H1 (cell line): Measurements from ENCODE around the gene TMEM45B. TPM values are rescaled to one million over a fixed set of nuclear protein-coding genes. Genes with fewer than 3 reads are reported as not detected.

ENCODE experiments used
- CTCF ChIA-PET: fragments of 300-600 bp; sonication (Branson Sonifier 250); formaldehyde crosslinking; loops from one replicate; lab custom pipeline; 2021; ENCODE audit not compliant: partially characterized antibody; lab: Charles Lee
- POLR2A ChIA-PET: fragments of 300-600 bp; sonication (Branson Sonifier 250); formaldehyde crosslinking; loops from one replicate; lab custom pipeline; 2021; ENCODE audit warnings: inconsistent platforms; ENCODE audit not compliant: partially characterized antibody; lab: Charles Lee
- DNase-seq, 2 experiments: peaks; one replicate each; pipeline versions ENCODE4 v3.0.0 to v3.0.0-alpha.2; 2010 to 2022; ENCODE audit warnings: low spot score in 2 of 2, low read depth in 1 of 2, mixed read lengths in 1 of 2
- FAIRE-seq: peaks from 2 replicates; lab custom pipeline; 2011; peaks lifted over from hg19 to GRCh38; lab: Jason Lieb, UNC
- H2AFZ ChIP-seq: 2 replicates; pipeline ENCODE4 v1.8.1; 2012; ENCODE audit warnings: low read length, inconsistent platforms
- H2AK5ac ChIP-seq: 2 replicates; pipeline ENCODE4 v1.6.1; 2013; ENCODE audit warnings: low read depth, low read length
- H2BK120ac ChIP-seq: replicated peaks from 2 replicates; pipeline ENCODE3; 2013; ENCODE audit warnings: low read depth, low read length, inconsistent platforms
- H2BK12ac ChIP-seq: 2 replicates; pipeline ENCODE4 v1.6.1; 2013; ENCODE audit warnings: low read depth, low read length
- H2BK15ac ChIP-seq: 2 replicates; pipeline ENCODE4 v1.6.1; 2013; ENCODE audit warnings: low read length
- H2BK20ac ChIP-seq: 2 replicates; pipeline ENCODE4 v1.6.1; 2013; ENCODE audit warnings: low read length
- H2BK5ac ChIP-seq: 2 replicates; pipeline ENCODE4 v1.6.1; 2013; ENCODE audit warnings: low read depth, low read length
- H3K14ac ChIP-seq: 2 replicates; pipeline ENCODE4 v1.6.1; 2013; ENCODE audit warnings: inconsistent platforms; ENCODE audit not compliant: insufficient read length
- H3K18ac ChIP-seq: 2 replicates; pipeline ENCODE4 v1.6.1; 2013; ENCODE audit warnings: low read length; ENCODE audit errors: extremely low read depth
- H3K23ac ChIP-seq: 2 replicates; pipeline ENCODE4 v1.6.1; 2013; ENCODE audit warnings: inconsistent platforms; ENCODE audit not compliant: insufficient read length
- H3K23me2 ChIP-seq: 2 replicates; pipeline ENCODE4 v1.6.1; 2013; ENCODE audit warnings: low read depth, low read length
- H3K27ac ChIP-seq: 2 replicates; pipeline ENCODE4 v1.6.1; 2011; ENCODE audit warnings: low read depth, low read length, inconsistent platforms
- H3K27me3 ChIP-seq, 4 experiments: replicated peaks in 1 of 4; 1 replicate in 1 of 4; 2 replicates in 3 of 4; pipeline versions ENCODE4 v1.6.1 to v1.8.1; 2011 to 2013; ENCODE audit warnings: low read length in 3 of 4, mild to moderate bottlenecking in 3 of 4, inconsistent platforms in 2 of 4, mixed read lengths in 2 of 4, moderate library complexity in 1 of 4; ENCODE audit not compliant: control insufficient read depth in 3 of 4, insufficient read depth in 3 of 4; ENCODE audit errors: extremely low read depth in 1 of 4
- H3K36me3 ChIP-seq, 4 experiments: 2 replicates each; pipeline versions ENCODE4 v1.6.1 to v1.8.1; 2011 to 2013; ENCODE audit warnings: mild to moderate bottlenecking in 4 of 4, low read length in 3 of 4, moderate library complexity in 2 of 4, control low read depth in 1 of 4, inconsistent platforms in 1 of 4; ENCODE audit not compliant: insufficient read depth in 4 of 4, control insufficient read depth in 2 of 4
- H3K4ac ChIP-seq: replicated peaks from 2 replicates; pipeline ENCODE3; 2013; ENCODE audit warnings: low read length, low read depth, mixed read lengths, inconsistent platforms; ENCODE audit not compliant: insufficient read length
- H3K4me1 ChIP-seq, 4 experiments: replicated peaks in 1 of 4; 1 replicate in 1 of 4; 2 replicates in 3 of 4; pipeline versions ENCODE4 v1.6.1 to v1.8.1; 2011 to 2013; ENCODE audit warnings: low read length in 3 of 4, inconsistent platforms in 2 of 4, mixed read lengths in 1 of 4; ENCODE audit not compliant: insufficient read depth in 4 of 4, control insufficient read depth in 3 of 4
- H3K4me2 ChIP-seq, 2 experiments: 2 replicates each; pipeline versions ENCODE4 v1.6.1 to v1.8.1; 2011 to 2013; ENCODE audit warnings: low read depth in 2 of 2, low read length in 2 of 2, control low read depth in 1 of 2, inconsistent platforms in 1 of 2, mild to moderate bottlenecking in 1 of 2; ENCODE audit not compliant: insufficient read depth in 1 of 2
- H3K4me3 ChIP-seq, 4 experiments: fragments of 200-600, 300-600 bp in 1 of 4; sonication (generic), shearing (Covaris generic), sonication (Bioruptor Twin) in 1 of 4; 2 replicates each; pipeline versions ENCODE4 v1.5.1 to v1.8.1; 2011 to 2016; ENCODE audit warnings: low read length in 4 of 4, low read depth in 3 of 4, control low read depth in 2 of 4, inconsistent platforms in 2 of 4, mild to moderate bottlenecking in 2 of 4, mixed read lengths in 1 of 4, moderate library complexity in 1 of 4; ENCODE audit not compliant: insufficient read depth in 2 of 4; ENCODE audit errors: extremely low read depth in 1 of 4
- H3K56ac ChIP-seq: replicated peaks from 2 replicates; pipeline ENCODE3; 2013; ENCODE audit warnings: low read depth, mild to moderate bottlenecking, mixed read lengths, low read length, inconsistent platforms; ENCODE audit not compliant: insufficient read length
- H3K79me1 ChIP-seq: 2 replicates; pipeline ENCODE4 v1.6.1; 2013; ENCODE audit warnings: low read depth, low read length, control low read depth
- H3K79me2 ChIP-seq, 2 experiments: 2 replicates each; pipeline versions ENCODE4 v1.6.1 to v1.8.1; 2012 to 2013; ENCODE audit warnings: low read length in 2 of 2, mild to moderate bottlenecking in 2 of 2, inconsistent platforms in 1 of 2; ENCODE audit not compliant: insufficient read depth in 2 of 2, control insufficient read depth in 1 of 2
- H3K9ac ChIP-seq, 4 experiments: replicated peaks in 1 of 4; 1 replicate in 1 of 4; 2 replicates in 3 of 4; pipeline versions ENCODE4 v1.6.1 to v1.8.1; 2011 to 2013; ENCODE audit warnings: low read depth in 3 of 4, low read length in 3 of 4, control low read depth in 2 of 4, mild to moderate bottlenecking in 2 of 4, moderate library complexity in 2 of 4, inconsistent platforms in 1 of 4; ENCODE audit errors: extremely low read depth in 1 of 4
- H3K9me3 ChIP-seq, 2 experiments: 2 replicates each; pipeline versions ENCODE4 v1.6.1 to v1.8.1; 2012 to 2013; ENCODE audit warnings: mild to moderate bottlenecking in 2 of 2, moderate library complexity in 2 of 2, control low read depth in 1 of 2, inconsistent platforms in 1 of 2, low read depth in 1 of 2, low read length in 1 of 2, mixed read lengths in 1 of 2; ENCODE audit not compliant: insufficient read depth in 2 of 2
- H4K20me1 ChIP-seq, 2 experiments: replicated peaks in 1 of 2; 2 replicates each; pipeline versions ENCODE3 to v1.8.1; 2011 to 2013; ENCODE audit warnings: inconsistent platforms in 2 of 2, low read length in 2 of 2, mild to moderate bottlenecking in 1 of 2; ENCODE audit not compliant: insufficient read depth in 2 of 2, control insufficient read depth in 1 of 2
- H4K5ac ChIP-seq: 2 replicates; pipeline ENCODE4 v1.6.1; 2013; ENCODE audit warnings: low read length, low read depth, mixed read lengths, inconsistent platforms; ENCODE audit not compliant: insufficient read length
- H4K8ac ChIP-seq: 2 replicates; pipeline ENCODE4 v1.8.0; 2013; ENCODE audit warnings: mild to moderate bottlenecking, moderate library complexity, low read length, inconsistent platforms; ENCODE audit not compliant: insufficient read depth; ENCODE audit errors: extremely low read depth
- H4K91ac ChIP-seq: replicated peaks from 2 replicates; pipeline ENCODE3; 2013; ENCODE audit warnings: low read length, mixed read lengths, inconsistent platforms; ENCODE audit not compliant: insufficient read length
- ASH2L ChIP-seq: fragments of 200-600, 300-600 bp; sonication (generic); IDR thresholded peaks from one replicate; pipeline ENCODE4 v1.7.1; 2017; ENCODE audit warnings: low read length
- CBX5 ChIP-seq: fragments of 300-800, 300-1000 bp; sonication (generic); IDR thresholded peaks from 2 replicates; pipeline ENCODE4 v1.7.1; 2016; ENCODE audit warnings: antibody characterized with exemption, low read length, low read depth
- RBBP5 ChIP-seq: IDR thresholded peaks from 2 replicates; pipeline ENCODE4 v1.7.1; 2012; ENCODE audit warnings: low read depth, mild to moderate bottlenecking, inconsistent platforms, low read length, moderate library complexity, borderline replicate concordance
- RNF2 ChIP-seq: fragments of 200-900, 300-1000 bp; sonication (generic); IDR thresholded peaks from 2 replicates; pipeline ENCODE4 v1.7.1; 2016; ENCODE audit warnings: borderline replicate concordance, low read depth, mild to moderate bottlenecking, antibody characterized with exemption, low read length; ENCODE audit not compliant: poor library complexity, severe bottlenecking; ENCODE audit errors: missing control alignments
- TBP ChIP-seq: IDR thresholded peaks from 2 replicates; pipeline ENCODE4 v1.6.1; 2011; ENCODE audit warnings: low read depth, low read length, improper control_type of control experiment
- ZNF274 ChIP-seq: IDR thresholded peaks from 2 replicates; pipeline ENCODE4 v1.7.0; 2012; ENCODE audit warnings: low read length, borderline replicate concordance; ENCODE audit errors: extremely low read depth
- WGBS, 2 experiments: shearing (Covaris generic) in 1 of 2; methylation state at CpG; one replicate each; pipeline versions ENCODE4 v1.1.6 to v1.1.7; 2013 to 2015; ENCODE audit warnings: low lambda C conversion rate in 2 of 2, mixed read lengths in 2 of 2, inconsistent platforms in 1 of 2, low coverage in 1 of 2, missing lambda C conversion rate in 1 of 2; ENCODE audit not compliant: insufficient replicate concordance in 2 of 2, insufficient coverage in 1 of 2, insufficient read length in 1 of 2; ENCODE audit errors: extremely low coverage in 1 of 2, missing lambda C conversion rate in 1 of 2; 5-methylcytosine and 5-hydroxymethylcytosine counted together
- polyA plus RNA-seq, 7 experiments: library from polyadenylated mRNA; depleted of rRNA in 3 of 7; stranded (reverse) in 5 of 7; unstranded in 2 of 7; fragments of >200 nt in 5 of 7; fragments of 200-250 nt in 2 of 7; gene quantifications; 1 replicate in 5 of 7; 2 replicates in 1 of 7; 4 replicates in 1 of 7; pipeline versions ENCODE4 v1.2.1 to v1.2.3, GENCODE V29; 2011 to 2013; ENCODE audit warnings: missing spikeins in 2 of 7, mixed read lengths in 2 of 7
- total RNA-seq: library from RNA; stranded (reverse); fragmentation: NEBNext Ultra II Directional; extraction: Animal tissue kit (Norgen Biotek cat#: 25700); gene quantifications from 2 replicates; pipeline ENCODE4 v1.2.1, GENCODE V29; 2021
- TF ChIP-seq, protein P1 (sequence below), 3 experiments: IDR thresholded peaks; 1 replicate in 2 of 3; 2 replicates in 1 of 3; pipeline versions ENCODE4 v1.5.1 to v1.6.1; 2011; ENCODE audit warnings: low read length in 3 of 3, mild to moderate bottlenecking in 3 of 3, inconsistent platforms in 2 of 3, low read depth in 1 of 3, moderate library complexity in 1 of 3; ENCODE audit not compliant: insufficient read depth in 1 of 3; ENCODE audit errors: control extremely low read depth in 1 of 3
- TF ChIP-seq, protein P2 (sequence below): IDR thresholded peaks from 2 replicates; pipeline ENCODE4 v1.6.1; 2012; ENCODE audit warnings: inconsistent platforms
- TF ChIP-seq, protein P3 (sequence below): IDR thresholded peaks from 2 replicates; pipeline ENCODE4 v1.6.1; 2011; ENCODE audit warnings: low read length, improper control_type of control experiment

TMEM45B gene
- total and polyA plus RNA-seq, 2 of the 8 experiments (the other 6 are each of a cell fraction or from before 2014, with no cell fraction given) = 0.23 TPM; not detected in 1

DNA sequence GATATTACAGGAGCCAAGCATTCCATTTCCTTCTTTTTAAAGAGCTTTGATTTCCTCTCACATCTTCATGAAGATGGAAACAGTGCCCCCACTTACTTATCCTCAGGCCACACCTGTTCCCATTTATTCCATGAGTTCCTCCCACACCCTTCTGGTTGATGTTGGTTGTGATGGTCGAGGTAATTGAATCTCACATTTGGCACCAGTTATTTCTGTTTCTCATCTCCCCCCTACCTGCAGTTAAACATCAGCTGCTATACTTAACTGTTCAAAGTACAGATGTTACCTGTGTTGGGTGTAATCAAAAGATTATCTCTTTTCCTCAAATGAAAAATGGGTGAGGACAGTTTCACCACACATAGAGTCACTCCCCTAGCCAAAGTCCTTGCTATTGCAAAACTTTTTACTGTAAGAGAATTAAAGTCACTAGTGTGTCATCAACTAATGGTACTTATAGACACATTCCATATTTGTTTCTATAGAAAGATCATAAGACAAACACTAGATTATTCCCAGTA, 1.9 kb downstream of the TMEM45B start:
- Histone ChIP-seq H3K9ac (no peak overlapping the region), H3K27ac (no peak overlapping the region), H2BK120ac (no peak overlapping the region), H2BK20ac (no peak overlapping the region), H3K79me1 (no peaks in the 10 kb centered on the region), H3K36me3 (no peaks in the 10 kb centered on the region), H3K18ac (no peak overlapping the region), H4K20me1 (no peaks in the 10 kb centered on the region), H2BK5ac (no peak overlapping the region), H3K79me2 (no peaks in the 10 kb centered on the region), H3K4me1 (no peaks in the 10 kb centered on the region), H3K23ac (no peak overlapping the region), H2AFZ (no peak overlapping the region), H3K56ac (no peak overlapping the region), H3K9me3 (no peaks in the 10 kb centered on the region; a peak in 1 of 4 replicates), H3K4ac (no peak overlapping the region), H4K8ac (no peak overlapping the region), H3K4me3 (no peak overlapping the region), H2BK12ac (no peak overlapping the region), H2AK5ac (no peak overlapping the region), H2BK15ac (no peak overlapping the region), H3K27me3 (peaks cover 8 to 36% (median 22%) of the 10 kb centered on the region in 4 experiments), H3K23me2 (no peaks in the 10 kb centered on the region; the same call in 1 of the 2 replicates), H3K14ac (no peak overlapping the region), H4K91ac (no peak overlapping the region), H3K4me2 (no peak overlapping the region), H4K5ac (no peak overlapping the region)
- no peak for DNase-seq
- no peak for FAIRE-seq
- POLR2A ChIA-PET = no interaction called here
- WGBS, 2 experiments = 73% methylated on average over 1 of the region's 1 CpG; no CpG with 5 or more reads in 1 of the 2 experiments
- CTCF ChIA-PET = no interaction called here
- TF ChIP-seq ASH2L = no peak
- TF ChIP-seq TBP = no peak
- TF ChIP-seq RBBP5 = no peak
- no peak for TF ChIP-seq ZNF274
- TF ChIP-seq, protein P1, sequence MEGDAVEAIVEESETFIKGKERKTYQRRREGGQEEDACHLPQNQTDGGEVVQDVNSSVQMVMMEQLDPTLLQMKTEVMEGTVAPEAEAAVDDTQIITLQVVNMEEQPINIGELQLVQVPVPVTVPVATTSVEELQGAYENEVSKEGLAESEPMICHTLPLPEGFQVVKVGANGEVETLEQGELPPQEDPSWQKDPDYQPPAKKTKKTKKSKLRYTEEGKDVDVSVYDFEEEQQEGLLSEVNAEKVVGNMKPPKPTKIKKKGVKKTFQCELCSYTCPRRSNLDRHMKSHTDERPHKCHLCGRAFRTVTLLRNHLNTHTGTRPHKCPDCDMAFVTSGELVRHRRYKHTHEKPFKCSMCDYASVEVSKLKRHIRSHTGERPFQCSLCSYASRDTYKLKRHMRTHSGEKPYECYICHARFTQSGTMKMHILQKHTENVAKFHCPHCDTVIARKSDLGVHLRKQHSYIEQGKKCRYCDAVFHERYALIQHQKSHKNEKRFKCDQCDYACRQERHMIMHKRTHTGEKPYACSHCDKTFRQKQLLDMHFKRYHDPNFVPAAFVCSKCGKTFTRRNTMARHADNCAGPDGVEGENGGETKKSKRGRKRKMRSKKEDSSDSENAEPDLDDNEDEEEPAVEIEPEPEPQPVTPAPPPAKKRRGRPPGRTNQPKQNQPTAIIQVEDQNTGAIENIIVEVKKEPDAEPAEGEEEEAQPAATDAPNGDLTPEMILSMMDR (IDR thresholded peaks at IDR 0.05; ENCODE audit: control extremely low read depth in 1 of 3, insufficient read depth in 1 of 3, low read depth in 1 of 3, low read length in 3 of 3) = no peak
- TF ChIP-seq, protein P2, sequence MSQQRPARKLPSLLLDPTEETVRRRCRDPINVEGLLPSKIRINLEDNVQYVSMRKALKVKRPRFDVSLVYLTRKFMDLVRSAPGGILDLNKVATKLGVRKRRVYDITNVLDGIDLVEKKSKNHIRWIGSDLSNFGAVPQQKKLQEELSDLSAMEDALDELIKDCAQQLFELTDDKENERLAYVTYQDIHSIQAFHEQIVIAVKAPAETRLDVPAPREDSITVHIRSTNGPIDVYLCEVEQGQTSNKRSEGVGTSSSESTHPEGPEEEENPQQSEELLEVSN = no peak
- TF ChIP-seq, protein P3, sequence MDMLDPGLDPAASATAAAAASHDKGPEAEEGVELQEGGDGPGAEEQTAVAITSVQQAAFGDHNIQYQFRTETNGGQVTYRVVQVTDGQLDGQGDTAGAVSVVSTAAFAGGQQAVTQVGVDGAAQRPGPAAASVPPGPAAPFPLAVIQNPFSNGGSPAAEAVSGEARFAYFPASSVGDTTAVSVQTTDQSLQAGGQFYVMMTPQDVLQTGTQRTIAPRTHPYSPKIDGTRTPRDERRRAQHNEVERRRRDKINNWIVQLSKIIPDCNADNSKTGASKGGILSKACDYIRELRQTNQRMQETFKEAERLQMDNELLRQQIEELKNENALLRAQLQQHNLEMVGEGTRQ = no peak
- TF ChIP-seq RNF2 = no peak
- TF ChIP-seq CBX5 = no peak
